ENCODE data around the gene LRIG3. TPM values are rescaled to one million over a fixed set of nuclear protein-coding genes. Genes with fewer than 3 reads are reported as not detected.

LRIG3 gene
- total RNA-seq, 2 donors from 2014 or later, result 78.4 to 79.9 TPM

GRCh38 chr12:58924652-58925051 lies 4.3 kb upstream of the LRIG3 start:
- peaks cover 3% of the 10 kb centered on the region for H3K4me1 ChIP-seq

GRCh38 chr12:58923781-58924180 lies 3.5 kb upstream of the LRIG3 start:
- Histone ChIP-seq H3K36me3 (no peaks in the 10 kb centered on the region), H3K9ac (ENCODE audit: low read depth in 2 of 2, low read length in 2 of 2) (no peak overlapping the region), H3K4me3 (no peak overlapping the region), H3K27me3 (no peaks in the 10 kb centered on the region), H3K9me3 (no peaks in the 10 kb centered on the region), H3K27ac (no peak overlapping the region), H3K4me1 (peaks cover 3% of the 10 kb centered on the region)
- TF ChIP-seq CTCF (IDR thresholded peaks at IDR 0.05), result no peak
- DNase-seq, result no peak
- intact Hi-C loops (cut with DNase I), result no loop called here

More at GRCh38 chr12:58924652-58925051, 4.3 kb upstream of the LRIG3 start:
- H3K27me3 ChIP-seq, result no peaks in the 10 kb centered on the region
- TF ChIP-seq CTCF (IDR thresholded peaks at IDR 0.05), result no peak
- no peak for DNase-seq
- H3K27ac ChIP-seq, result peak overlapping the region; percentile 80
- no peak overlapping the region for H3K4me3 ChIP-seq
- no peak overlapping the region for H3K9ac ChIP-seq (ENCODE audit: low read depth in 2 of 2, low read length in 2 of 2)
- H3K36me3 ChIP-seq, result no peaks in the 10 kb centered on the region
- H3K9me3 ChIP-seq, result no peaks in the 10 kb centered on the region
- intact Hi-C loops (cut with DNase I), result no loop called here

- Histone ChIP-seq H3K27me3 (no peaks in the 10 kb centered on the region), H3K36me3 (no peaks in the 10 kb centered on the region), H3K9me3 (no peaks in the 10 kb centered on the region), H3K27ac (no peak overlapping the region), H3K9ac (ENCODE audit: low read depth in 2 of 2, low read length in 2 of 2) (peak overlapping the region in 1 of 2 donors; percentile 0), H3K4me1 (peaks cover 3% of the 10 kb centered on the region), H3K4me3 (no peak overlapping the region)
- no peak for DNase-seq
- TF ChIP-seq CTCF (IDR thresholded peaks at IDR 0.05), result no peak
- intact Hi-C loops (cut with DNase I), result no loop called here
Measured at GRCh38 chr12:58922849-58923248, 2.5 kb upstream of the LRIG3 start.

- no peaks in the 10 kb centered on the region for H3K27me3 ChIP-seq
- no peak for TF ChIP-seq CTCF (IDR thresholded peaks at IDR 0.05)
- peak; percentile 62 for DNase-seq
- H3K4me3 ChIP-seq, result peak overlapping the region; percentile 79
- peaks cover 3% of the 10 kb centered on the region for H3K4me1 ChIP-seq
- H3K9me3 ChIP-seq, result no peaks in the 10 kb centered on the region
- intact Hi-C loops (cut with DNase I), result no loop called here
- peak overlapping the region; percentile 54 to 77 for H3K9ac ChIP-seq (ENCODE audit: low read depth in 2 of 2, low read length in 2 of 2)
- H3K27ac ChIP-seq, result peak overlapping the region; percentile 97
- H3K36me3 ChIP-seq, result no peaks in the 10 kb centered on the region
Measured at GRCh38 chr12:58920961-58921861, 907 bp upstream of the LRIG3 start.

- H3K9ac ChIP-seq (ENCODE audit: low read depth in 2 of 2, low read length in 2 of 2), result peak overlapping the region; percentile 77 to 95
- H3K27ac ChIP-seq, result peak overlapping the region; percentile 97
- no peaks in the 10 kb centered on the region for H3K9me3 ChIP-seq
- no peaks in the 10 kb centered on the region for H3K36me3 ChIP-seq
- no peaks in the 10 kb centered on the region for H3K27me3 ChIP-seq
- intact Hi-C loops (cut with DNase I), result loop anchor here (10.0 kb wide), 1 partner anchor 165 kb away; no protein-coding TSS in a partner anchor
- H3K4me1 ChIP-seq, result no peaks in the 10 kb centered on the region
- peak overlapping the region; percentile 79 for H3K4me3 ChIP-seq
- peak; percentile 49 for DNase-seq
- TF ChIP-seq CTCF (IDR thresholded peaks at IDR 0.05), result no peak
Measured at GRCh38 chr12:58919231-58920101, 838 bp downstream of the LRIG3 start.

All from colonic mucosa (tissue), 4 donors.